Type B pancreatic cell (in vitro differentiated cells): ENCODE measurements around the gene APLP2. TPM values are rescaled to one million over a fixed set of nuclear protein-coding genes. Genes with fewer than 3 reads are reported as not detected.
"Not testable (repeated sequence)": the region's sequence is repeated elsewhere in the genome, so short reads cannot be mapped to it uniquely, and the experiment has no call there.

ENCODE experiments used
- DNase-seq: peaks from one replicate; pipeline ENCODE4 v3.0.0; 2021; ENCODE audit warnings: mixed read lengths; ENCODE audit not compliant: unreplicated experiment; ENCODE audit errors: extremely low spot score
- H3K27ac Mint-ChIP-seq: 2 replicates; pipeline ENCODE4 v1.8.0; 2021; ENCODE audit warnings: mild to moderate bottlenecking, mixed read lengths
- H3K27me3 Mint-ChIP-seq: 2 replicates; pipeline ENCODE4 v1.8.0; 2021; ENCODE audit warnings: mixed read lengths
- H3K36me3 Mint-ChIP-seq: 2 replicates; pipeline ENCODE4 v1.8.0; 2021; ENCODE audit warnings: mixed read lengths
- H3K4me1 Mint-ChIP-seq: one replicate; pipeline ENCODE4 v1.8.0; 2021; ENCODE audit warnings: mixed read lengths; ENCODE audit not compliant: unreplicated experiment
- H3K4me3 Mint-ChIP-seq: 2 replicates; pipeline ENCODE4 v1.8.0; 2021; ENCODE audit warnings: mild to moderate bottlenecking, mixed read lengths
- H3K9me3 Mint-ChIP-seq: 2 replicates; pipeline ENCODE4 v1.8.0; 2021; ENCODE audit warnings: mixed read lengths
- total RNA-seq: library from RNA; stranded (reverse); gene quantifications from 2 replicates; pipeline ENCODE4 v1.2.1, GENCODE V29; 2021; ENCODE audit warnings: low replicate concordance
- TF ChIP-seq, protein P1 (sequence below): fragments of 200-600 bp; sonication (generic); conservative IDR thresholded peaks from 2 replicates; pipeline ENCODE4 v1.5.0; 2021; ENCODE audit warnings: antibody characterized with exemption, mild to moderate bottlenecking

Gene APLP2
- total RNA-seq, 1 donor from 2014 or later, result 207 TPM

DNA sequence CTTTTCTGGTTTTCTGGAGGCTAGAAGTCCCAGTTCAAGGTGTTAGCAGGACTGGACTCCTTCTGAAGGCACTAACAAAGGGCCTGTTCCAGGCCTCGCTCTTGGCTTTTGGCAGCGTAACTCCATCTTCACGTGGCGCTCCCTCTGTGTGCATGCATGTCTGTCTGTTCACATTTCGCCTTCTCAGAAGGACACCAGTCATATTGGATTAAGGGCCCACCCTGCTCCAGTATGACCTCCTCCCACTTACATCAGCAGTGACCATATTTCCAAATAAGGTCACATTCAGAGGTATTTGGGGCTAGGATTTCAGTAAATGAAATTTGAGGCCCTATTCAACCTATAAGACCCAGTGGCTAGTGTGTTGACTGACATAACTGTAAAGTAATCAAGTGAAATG is 20.0 kb downstream of the APLP2 start:
- Mint-ChIP-seq H3K36me3 (peaks cover 10% of the 10 kb centered on the region), H3K4me1 (peaks cover 24% of the 10 kb centered on the region), H3K4me3 (no peak overlapping the region)

DNA sequence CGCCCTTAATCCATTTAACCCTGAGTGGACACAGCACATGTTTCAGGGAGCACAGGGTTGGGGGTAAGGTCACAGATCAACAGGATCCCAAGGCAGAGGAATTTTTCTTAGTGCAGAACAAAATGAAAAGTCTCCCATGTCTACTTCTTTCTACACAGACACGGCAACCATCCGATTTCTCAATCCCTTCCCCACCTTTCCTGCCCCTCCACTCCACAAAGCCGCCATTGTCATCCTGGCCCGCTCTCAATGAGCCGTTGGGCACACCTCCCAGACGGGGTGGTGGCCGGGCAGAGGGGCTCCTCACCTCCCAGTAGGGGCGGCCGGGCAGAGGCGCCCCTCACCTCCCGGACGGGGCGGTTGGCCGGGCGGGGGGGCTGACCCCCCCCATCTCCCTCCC is 20.8 kb downstream of the APLP2 start:
- not testable (repeated sequence) for H3K27me3 Mint-ChIP-seq, H3K36me3 Mint-ChIP-seq, H3K4me3 Mint-ChIP-seq, H3K27ac Mint-ChIP-seq, DNase-seq, H3K9me3 Mint-ChIP-seq
- H3K4me1 Mint-ChIP-seq, result peaks cover 24% of the 10 kb centered on the region

More for the DNA sequence above, 20.0 kb downstream of the APLP2 start:
- Mint-ChIP-seq H3K27me3 (no peaks in the 10 kb centered on the region), H3K27ac (peak overlapping the region; percentile 53), H3K9me3 (peaks cover 9% of the 10 kb centered on the region)
- DNase-seq, result no peak
- TF ChIP-seq, protein P1, sequence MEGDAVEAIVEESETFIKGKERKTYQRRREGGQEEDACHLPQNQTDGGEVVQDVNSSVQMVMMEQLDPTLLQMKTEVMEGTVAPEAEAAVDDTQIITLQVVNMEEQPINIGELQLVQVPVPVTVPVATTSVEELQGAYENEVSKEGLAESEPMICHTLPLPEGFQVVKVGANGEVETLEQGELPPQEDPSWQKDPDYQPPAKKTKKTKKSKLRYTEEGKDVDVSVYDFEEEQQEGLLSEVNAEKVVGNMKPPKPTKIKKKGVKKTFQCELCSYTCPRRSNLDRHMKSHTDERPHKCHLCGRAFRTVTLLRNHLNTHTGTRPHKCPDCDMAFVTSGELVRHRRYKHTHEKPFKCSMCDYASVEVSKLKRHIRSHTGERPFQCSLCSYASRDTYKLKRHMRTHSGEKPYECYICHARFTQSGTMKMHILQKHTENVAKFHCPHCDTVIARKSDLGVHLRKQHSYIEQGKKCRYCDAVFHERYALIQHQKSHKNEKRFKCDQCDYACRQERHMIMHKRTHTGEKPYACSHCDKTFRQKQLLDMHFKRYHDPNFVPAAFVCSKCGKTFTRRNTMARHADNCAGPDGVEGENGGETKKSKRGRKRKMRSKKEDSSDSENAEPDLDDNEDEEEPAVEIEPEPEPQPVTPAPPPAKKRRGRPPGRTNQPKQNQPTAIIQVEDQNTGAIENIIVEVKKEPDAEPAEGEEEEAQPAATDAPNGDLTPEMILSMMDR, result no peak

DNA sequence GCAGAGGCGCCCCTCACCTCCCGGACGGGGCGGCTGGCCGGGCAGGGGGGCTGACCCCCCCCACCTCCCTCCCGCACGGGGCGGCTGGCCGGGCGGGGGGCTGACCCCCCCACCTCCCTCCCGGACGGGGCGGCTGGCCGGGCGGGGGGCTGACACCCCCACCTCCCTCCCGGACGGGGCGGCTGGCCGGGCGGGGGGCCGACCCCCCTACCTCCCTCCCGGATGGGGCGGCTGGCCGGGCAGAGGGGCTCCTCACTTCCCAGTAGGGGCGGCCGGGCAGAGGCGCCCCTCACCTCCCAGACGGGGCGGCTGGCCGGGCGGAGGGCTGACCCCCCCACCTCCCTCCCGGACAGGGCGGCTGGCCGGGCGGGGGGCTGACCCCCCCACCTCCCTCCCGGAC is 21.5 kb downstream of the APLP2 start:
- not testable (repeated sequence) for H3K36me3 Mint-ChIP-seq, DNase-seq, H3K9me3 Mint-ChIP-seq, H3K27ac Mint-ChIP-seq, H3K4me3 Mint-ChIP-seq, H3K27me3 Mint-ChIP-seq
- H3K4me1 Mint-ChIP-seq, result peaks cover 24% of the 10 kb centered on the region

DNA sequence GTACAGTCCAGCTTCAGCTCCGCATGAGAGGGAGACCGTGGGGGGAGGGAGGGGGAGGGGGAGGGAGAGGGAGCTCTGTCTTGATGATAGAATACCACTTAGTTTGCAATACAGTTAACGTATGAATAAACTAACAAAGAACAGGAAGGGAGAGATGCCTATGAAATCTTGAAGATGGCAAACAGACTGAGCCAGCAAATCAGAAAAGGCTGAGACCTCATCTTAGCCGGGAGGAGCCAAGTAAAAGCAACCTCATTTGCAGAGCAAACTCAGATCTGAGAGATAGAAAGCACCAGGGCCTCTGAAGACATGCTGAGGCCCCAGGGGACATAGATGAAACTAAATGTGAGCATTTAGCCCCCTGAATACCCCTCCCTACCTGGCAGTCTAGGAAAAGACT is 23.0 kb downstream of the APLP2 start:
- TF ChIP-seq, protein P1, result no peak
- Mint-ChIP-seq H3K27me3 (no peaks in the 10 kb centered on the region), H3K36me3 (peaks cover 6% of the 10 kb centered on the region), H3K27ac (no peak overlapping the region), H3K4me3 (no peak overlapping the region), H3K4me1 (peaks cover 25% of the 10 kb centered on the region), H3K9me3 (peaks cover 6% of the 10 kb centered on the region)
- DNase-seq, result no peak

DNA sequence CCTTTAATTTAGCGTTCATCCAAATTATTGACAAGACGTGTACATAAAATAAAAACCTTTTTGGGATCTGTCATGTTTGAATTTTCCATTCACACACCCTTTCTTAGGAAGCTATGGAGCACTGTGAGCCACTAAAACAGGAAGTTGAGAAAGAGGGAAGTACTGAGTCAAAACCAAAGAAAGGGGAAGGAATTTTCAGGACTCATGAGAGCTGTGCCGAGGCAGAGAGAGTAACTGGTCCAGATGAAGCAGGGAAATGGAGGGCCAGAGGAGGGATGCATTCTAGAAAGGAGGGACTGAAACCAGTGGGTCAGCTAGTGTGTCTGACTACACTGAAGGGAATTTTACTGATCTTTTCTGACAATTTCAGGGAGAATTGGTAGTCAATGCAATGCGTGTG is 24.9 kb downstream of the APLP2 start:
- TF ChIP-seq, protein P1, result no peak
- no peak overlapping the region for H3K27ac Mint-ChIP-seq

DNA sequence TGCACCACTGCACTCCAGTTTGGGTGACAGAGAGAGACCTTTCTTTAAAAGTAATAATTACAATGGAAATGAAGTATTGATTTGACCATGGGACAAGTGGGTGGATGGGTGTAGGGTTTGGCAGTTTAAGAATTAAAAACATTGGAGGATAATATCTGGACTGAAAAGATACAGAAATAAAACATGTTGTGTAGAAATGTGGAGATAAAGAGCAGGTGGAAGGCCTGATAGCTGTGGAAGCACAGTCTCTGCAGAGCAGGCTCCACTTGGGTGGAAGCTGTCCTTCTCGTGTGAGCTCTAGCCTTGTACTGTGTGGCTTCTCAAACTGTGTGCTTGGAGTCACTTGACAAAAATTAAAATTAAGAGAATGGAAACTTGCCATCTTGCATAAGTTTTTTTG is 25.6 kb downstream of the APLP2 start:
- peaks cover 6% of the 10 kb centered on the region for H3K36me3 Mint-ChIP-seq

More for the DNA sequence above, 24.9 kb downstream of the APLP2 start:
- Mint-ChIP-seq H3K9me3 (peaks cover 6% of the 10 kb centered on the region), H3K4me1 (peaks cover 14% of the 10 kb centered on the region), H3K36me3 (peaks cover 6% of the 10 kb centered on the region), H3K27me3 (no peaks in the 10 kb centered on the region), H3K4me3 (no peak overlapping the region)
- no peak for DNase-seq

More for the DNA sequence above, 25.6 kb downstream of the APLP2 start:
- H3K4me3 Mint-ChIP-seq, result no peak overlapping the region
- TF ChIP-seq, protein P1, result no peak
- H3K27me3 Mint-ChIP-seq, result no peaks in the 10 kb centered on the region
- peaks cover 12% of the 10 kb centered on the region for H3K4me1 Mint-ChIP-seq
- H3K9me3 Mint-ChIP-seq, result peaks cover 6% of the 10 kb centered on the region
- DNase-seq, result no peak
- no peak overlapping the region for H3K27ac Mint-ChIP-seq
